Measurements from ENCODE around the gene TMEM150B. TPM values are rescaled to one million over a fixed set of nuclear protein-coding genes. Genes with fewer than 3 reads are reported as not detected.

Gene TMEM150B
- total and polyA plus RNA-seq, 2 experiments from 2014 or later = 0.29 TPM; not detected in 1

GRCh38 chr19:55304980-55305379, 20.2 kb downstream of the TMEM150B start:
- no peak overlapping the region for H3K4me3 ChIP-seq
- no peak for TF ChIP-seq POLR2AphosphoS5 (IDR thresholded peaks at IDR 0.05; ENCODE audit: low read depth)
- no peak for TF ChIP-seq STAT1 (IDR thresholded peaks at IDR 0.05; ENCODE audit: unreplicated experiment)
- no peak for TF ChIP-seq JUNB (IDR thresholded peaks at IDR 0.05; ENCODE audit: unreplicated experiment)
- no peak for TF ChIP-seq NANOG (IDR thresholded peaks at IDR 0.05; ENCODE audit: borderline replicate concordance)
- no peak for TF ChIP-seq ZNF114 (CRISPR knock-in tag; IDR thresholded peaks at IDR 0.05)
- TF ChIP-seq CREB1 (CRISPR knock-in tag; IDR thresholded peaks at IDR 0.05; ENCODE audit: low read depth) = no peak
- no peak for TF ChIP-seq ETS1 (IDR thresholded peaks at IDR 0.05)
- no peak for TF ChIP-seq ZNF331 (CRISPR knock-in tag; IDR thresholded peaks at IDR 0.05; ENCODE audit: low read depth)
- no peak for TF ChIP-seq EZH2phosphoT487 (IDR thresholded peaks at IDR 0.05; ENCODE audit: unreplicated experiment)
- TF ChIP-seq, protein P1, sequence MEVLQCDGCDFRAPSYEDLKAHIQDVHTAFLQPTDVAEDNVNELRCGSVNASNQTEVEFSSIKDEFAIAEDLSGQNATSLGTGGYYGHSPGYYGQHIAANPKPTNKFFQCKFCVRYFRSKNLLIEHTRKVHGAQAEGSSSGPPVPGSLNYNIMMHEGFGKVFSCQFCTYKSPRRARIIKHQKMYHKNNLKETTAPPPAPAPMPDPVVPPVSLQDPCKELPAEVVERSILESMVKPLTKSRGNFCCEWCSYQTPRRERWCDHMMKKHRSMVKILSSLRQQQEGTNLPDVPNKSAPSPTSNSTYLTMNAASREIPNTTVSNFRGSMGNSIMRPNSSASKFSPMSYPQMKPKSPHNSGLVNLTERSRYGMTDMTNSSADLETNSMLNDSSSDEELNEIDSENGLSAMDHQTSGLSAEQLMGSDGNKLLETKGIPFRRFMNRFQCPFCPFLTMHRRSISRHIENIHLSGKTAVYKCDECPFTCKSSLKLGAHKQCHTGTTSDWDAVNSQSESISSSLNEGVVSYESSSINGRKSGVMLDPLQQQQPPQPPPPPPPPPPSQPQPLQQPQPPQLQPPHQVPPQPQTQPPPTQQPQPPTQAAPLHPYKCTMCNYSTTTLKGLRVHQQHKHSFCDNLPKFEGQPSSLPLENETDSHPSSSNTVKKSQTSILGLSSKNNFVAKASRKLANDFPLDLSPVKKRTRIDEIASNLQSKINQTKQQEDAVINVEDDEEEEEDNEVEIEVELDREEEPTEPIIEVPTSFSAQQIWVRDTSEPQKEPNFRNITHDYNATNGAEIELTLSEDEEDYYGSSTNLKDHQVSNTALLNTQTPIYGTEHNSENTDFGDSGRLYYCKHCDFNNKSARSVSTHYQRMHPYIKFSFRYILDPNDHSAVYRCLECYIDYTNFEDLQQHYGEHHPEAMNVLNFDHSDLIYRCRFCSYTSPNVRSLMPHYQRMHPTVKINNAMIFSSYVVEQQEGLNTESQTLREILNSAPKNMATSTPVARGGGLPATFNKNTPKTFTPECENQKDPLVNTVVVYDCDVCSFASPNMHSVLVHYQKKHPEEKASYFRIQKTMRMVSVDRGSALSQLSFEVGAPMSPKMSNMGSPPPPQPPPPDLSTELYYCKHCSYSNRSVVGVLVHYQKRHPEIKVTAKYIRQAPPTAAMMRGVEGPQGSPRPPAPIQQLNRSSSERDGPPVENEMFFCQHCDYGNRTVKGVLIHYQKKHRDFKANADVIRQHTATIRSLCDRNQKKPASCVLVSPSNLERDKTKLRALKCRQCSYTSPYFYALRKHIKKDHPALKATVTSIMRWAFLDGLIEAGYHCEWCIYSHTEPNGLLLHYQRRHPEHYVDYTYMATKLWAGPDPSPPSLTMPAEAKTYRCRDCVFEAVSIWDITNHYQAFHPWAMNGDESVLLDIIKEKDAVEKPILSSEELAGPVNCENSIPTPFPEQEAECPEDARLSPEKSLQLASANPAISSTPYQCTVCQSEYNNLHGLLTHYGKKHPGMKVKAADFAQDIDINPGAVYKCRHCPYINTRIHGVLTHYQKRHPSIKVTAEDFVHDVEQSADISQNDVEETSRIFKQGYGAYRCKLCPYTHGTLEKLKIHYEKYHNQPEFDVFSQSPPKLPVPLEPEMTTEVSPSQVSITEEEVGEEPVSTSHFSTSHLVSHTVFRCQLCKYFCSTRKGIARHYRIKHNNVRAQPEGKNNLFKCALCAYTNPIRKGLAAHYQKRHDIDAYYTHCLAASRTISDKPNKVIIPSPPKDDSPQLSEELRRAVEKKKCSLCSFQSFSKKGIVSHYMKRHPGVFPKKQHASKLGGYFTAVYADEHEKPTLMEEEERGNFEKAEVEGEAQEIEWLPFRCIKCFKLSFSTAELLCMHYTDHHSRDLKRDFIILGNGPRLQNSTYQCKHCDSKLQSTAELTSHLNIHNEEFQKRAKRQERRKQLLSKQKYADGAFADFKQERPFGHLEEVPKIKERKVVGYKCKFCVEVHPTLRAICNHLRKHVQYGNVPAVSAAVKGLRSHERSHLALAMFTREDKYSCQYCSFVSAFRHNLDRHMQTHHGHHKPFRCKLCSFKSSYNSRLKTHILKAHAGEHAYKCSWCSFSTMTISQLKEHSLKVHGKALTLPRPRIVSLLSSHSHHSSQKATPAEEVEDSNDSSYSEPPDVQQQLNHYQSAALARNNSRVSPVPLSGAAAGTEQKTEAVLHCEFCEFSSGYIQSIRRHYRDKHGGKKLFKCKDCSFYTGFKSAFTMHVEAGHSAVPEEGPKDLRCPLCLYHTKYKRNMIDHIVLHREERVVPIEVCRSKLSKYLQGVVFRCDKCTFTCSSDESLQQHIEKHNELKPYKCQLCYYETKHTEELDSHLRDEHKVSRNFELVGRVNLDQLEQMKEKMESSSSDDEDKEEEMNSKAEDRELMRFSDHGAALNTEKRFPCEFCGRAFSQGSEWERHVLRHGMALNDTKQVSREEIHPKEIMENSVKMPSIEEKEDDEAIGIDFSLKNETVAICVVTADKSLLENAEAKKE (CRISPR knock-in tag; IDR thresholded peaks at IDR 0.05) = no peak
- TF ChIP-seq, protein P2, sequence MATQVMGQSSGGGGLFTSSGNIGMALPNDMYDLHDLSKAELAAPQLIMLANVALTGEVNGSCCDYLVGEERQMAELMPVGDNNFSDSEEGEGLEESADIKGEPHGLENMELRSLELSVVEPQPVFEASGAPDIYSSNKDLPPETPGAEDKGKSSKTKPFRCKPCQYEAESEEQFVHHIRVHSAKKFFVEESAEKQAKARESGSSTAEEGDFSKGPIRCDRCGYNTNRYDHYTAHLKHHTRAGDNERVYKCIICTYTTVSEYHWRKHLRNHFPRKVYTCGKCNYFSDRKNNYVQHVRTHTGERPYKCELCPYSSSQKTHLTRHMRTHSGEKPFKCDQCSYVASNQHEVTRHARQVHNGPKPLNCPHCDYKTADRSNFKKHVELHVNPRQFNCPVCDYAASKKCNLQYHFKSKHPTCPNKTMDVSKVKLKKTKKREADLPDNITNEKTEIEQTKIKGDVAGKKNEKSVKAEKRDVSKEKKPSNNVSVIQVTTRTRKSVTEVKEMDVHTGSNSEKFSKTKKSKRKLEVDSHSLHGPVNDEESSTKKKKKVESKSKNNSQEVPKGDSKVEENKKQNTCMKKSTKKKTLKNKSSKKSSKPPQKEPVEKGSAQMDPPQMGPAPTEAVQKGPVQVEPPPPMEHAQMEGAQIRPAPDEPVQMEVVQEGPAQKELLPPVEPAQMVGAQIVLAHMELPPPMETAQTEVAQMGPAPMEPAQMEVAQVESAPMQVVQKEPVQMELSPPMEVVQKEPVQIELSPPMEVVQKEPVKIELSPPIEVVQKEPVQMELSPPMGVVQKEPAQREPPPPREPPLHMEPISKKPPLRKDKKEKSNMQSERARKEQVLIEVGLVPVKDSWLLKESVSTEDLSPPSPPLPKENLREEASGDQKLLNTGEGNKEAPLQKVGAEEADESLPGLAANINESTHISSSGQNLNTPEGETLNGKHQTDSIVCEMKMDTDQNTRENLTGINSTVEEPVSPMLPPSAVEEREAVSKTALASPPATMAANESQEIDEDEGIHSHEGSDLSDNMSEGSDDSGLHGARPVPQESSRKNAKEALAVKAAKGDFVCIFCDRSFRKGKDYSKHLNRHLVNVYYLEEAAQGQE (IDR thresholded peaks at IDR 0.05; ENCODE audit: unreplicated experiment) = no peak
- no peak for TF ChIP-seq EZH2 (IDR thresholded peaks at IDR 0.05; ENCODE audit: low read depth, unreplicated experiment)
- no peak for TF ChIP-seq CTCF (conservative IDR thresholded peaks at IDR 0.05; ENCODE audit: low read depth in 2 of 2)
- Mint-ChIP-seq H3K4me3 (no peak overlapping the region), H3K4me1 (peaks cover 20% of the 10 kb centered on the region), H3K36me3 (ENCODE audit: low read depth) (peaks cover 60% of the 10 kb centered on the region), H3K27ac (peak overlapping the region; percentile 42; the same call in 1 of the 2 replicates), H3K9me3 (no peaks in the 10 kb centered on the region; the same call in 2 of the 3 replicates), H3K27me3 (ENCODE audit: insufficient read depth, low read depth, poor library complexity) (peaks cover 18% of the 10 kb centered on the region)
- DNase-seq (ENCODE audit: low spot score) = peak; percentile 86
- H3K9me2 ChIP-seq (ENCODE audit: insufficient read depth) = no peaks in the 10 kb centered on the region
- no peaks in the 10 kb centered on the region; the same call in 1 of the 2 replicates for H4K20me1 ChIP-seq (replicated peaks; ENCODE audit: insufficient read depth)
- H3K4me2 ChIP-seq = 0 out of 2 replicates have a peak overlapping the region, but pooled peaks have one; percentile 26
- no peaks in the 10 kb centered on the region for H3K79me2 ChIP-seq (replicated peaks; ENCODE audit: insufficient read depth)
- H3K36me3 ChIP-seq (ENCODE audit: insufficient read depth) = peaks cover 11% of the 10 kb centered on the region
- peaks cover 20% of the 10 kb centered on the region for H3F3A ChIP-seq (replicated peaks; ENCODE audit: low read depth)
- H3K27ac ChIP-seq (ENCODE audit: low read depth) = 0 out of 2 replicates have a peak overlapping the region, but pooled peaks have one; percentile 39
- no peaks in the 10 kb centered on the region for H3K27me3 ChIP-seq (ENCODE audit: insufficient read depth)
- no peak overlapping the region for H2AFZ ChIP-seq
- peaks cover 10% of the 10 kb centered on the region for H3K4me1 ChIP-seq (ENCODE audit: insufficient read depth)
- peak; percentile 79 for ATAC-seq

Measured in GM23338 (cell line).